Stimulated activated CD8-positive, alpha-beta memory T cell treated with anti-CD3 and anti-CD28 coated beads, Interleukin-12 subunit alpha, Interleukin-12 subunit beta, amount 100 ng/mL, for 24 hours (primary cell): ENCODE data around the gene FBXL17.

Source experiments
- DNase-seq: peaks from one replicate; pipeline ENCODE4 v3.0.0-alpha.2; 2020; ENCODE audit errors: extremely low read depth

Gene FBXL17

GRCh38 chr5:107990881-107991810 lies 390.8 kb downstream of the FBXL17 start:
- no peak for DNase-seq

GRCh38 chr5:107985144-107985543 lies 396.8 kb downstream of the FBXL17 start:
- DNase-seq = no peak

- no peak for DNase-seq
These were observed 399.0 kb downstream of the FBXL17 start for GRCh38 chr5:107982703-107983425.

- DNase-seq = no peak
These were observed 400.8 kb downstream of the FBXL17 start for GRCh38 chr5:107980923-107981692.

GRCh38 chr5:107979900-107980299 lies 402.0 kb downstream of the FBXL17 start:
- DNase-seq = no peak

- DNase-seq = no peak
These were observed 402.6 kb downstream of the FBXL17 start for GRCh38 chr5:107979291-107979690.

- DNase-seq = no peak
These were observed 404.3 kb downstream of the FBXL17 start for GRCh38 chr5:107977550-107978071.

GRCh38 chr5:107975568-107975967 lies 406.3 kb downstream of the FBXL17 start:
- no peak for DNase-seq

- no peak for DNase-seq
These were observed 410.1 kb downstream of the FBXL17 start for GRCh38 chr5:107971846-107972245.

GRCh38 chr5:107969847-107970246 lies 412.1 kb downstream of the FBXL17 start:
- DNase-seq = no peak

- no peak for DNase-seq
These were observed 412.9 kb downstream of the FBXL17 start for GRCh38 chr5:107968998-107969397.

- DNase-seq = no peak
These were observed 413.5 kb downstream of the FBXL17 start for GRCh38 chr5:107968406-107968843.

- DNase-seq = no peak
These were observed 415.7 kb downstream of the FBXL17 start for GRCh38 chr5:107966201-107966600.

GRCh38 chr5:107964722-107965121 lies 417.2 kb downstream of the FBXL17 start:
- no peak for DNase-seq

GRCh38 chr5:107959573-107960279 lies 422.2 kb downstream of the FBXL17 start:
- no peak for DNase-seq

- DNase-seq = no peak
These were observed 423.0 kb downstream of the FBXL17 start for GRCh38 chr5:107958861-107959260.

- no peak for DNase-seq
These were observed 423.5 kb downstream of the FBXL17 start for GRCh38 chr5:107958432-107958831.

- no peak for DNase-seq
These were observed 424.8 kb downstream of the FBXL17 start for GRCh38 chr5:107957051-107957450.

- no peak for DNase-seq
These were observed 426.6 kb downstream of the FBXL17 start for GRCh38 chr5:107955321-107955720.

- DNase-seq = no peak
These were observed 427.6 kb downstream of the FBXL17 start for GRCh38 chr5:107954254-107954653.

- no peak for DNase-seq
These were observed 429.4 kb downstream of the FBXL17 start for GRCh38 chr5:107952450-107952849.
